ENCODE results near the gene RNMT.

GRCh38 chr18:13809531-13810255 lies 83.2 kb downstream of the RNMT start:
- TF ChIP-seq, protein P1, sequence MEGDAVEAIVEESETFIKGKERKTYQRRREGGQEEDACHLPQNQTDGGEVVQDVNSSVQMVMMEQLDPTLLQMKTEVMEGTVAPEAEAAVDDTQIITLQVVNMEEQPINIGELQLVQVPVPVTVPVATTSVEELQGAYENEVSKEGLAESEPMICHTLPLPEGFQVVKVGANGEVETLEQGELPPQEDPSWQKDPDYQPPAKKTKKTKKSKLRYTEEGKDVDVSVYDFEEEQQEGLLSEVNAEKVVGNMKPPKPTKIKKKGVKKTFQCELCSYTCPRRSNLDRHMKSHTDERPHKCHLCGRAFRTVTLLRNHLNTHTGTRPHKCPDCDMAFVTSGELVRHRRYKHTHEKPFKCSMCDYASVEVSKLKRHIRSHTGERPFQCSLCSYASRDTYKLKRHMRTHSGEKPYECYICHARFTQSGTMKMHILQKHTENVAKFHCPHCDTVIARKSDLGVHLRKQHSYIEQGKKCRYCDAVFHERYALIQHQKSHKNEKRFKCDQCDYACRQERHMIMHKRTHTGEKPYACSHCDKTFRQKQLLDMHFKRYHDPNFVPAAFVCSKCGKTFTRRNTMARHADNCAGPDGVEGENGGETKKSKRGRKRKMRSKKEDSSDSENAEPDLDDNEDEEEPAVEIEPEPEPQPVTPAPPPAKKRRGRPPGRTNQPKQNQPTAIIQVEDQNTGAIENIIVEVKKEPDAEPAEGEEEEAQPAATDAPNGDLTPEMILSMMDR (IDR thresholded peaks at IDR 0.05), result no peak
- TF ChIP-seq POLR2A (IDR thresholded peaks at IDR 0.05), result no peak
